ENCODE results near the gene SLC22A12. TPM values are rescaled to one million over a fixed set of nuclear protein-coding genes. Genes with fewer than 3 reads are reported as not detected.

Gene SLC22A12
- polyA plus RNA-seq, 1 donor from 2014 or later, result not detected

DNA sequence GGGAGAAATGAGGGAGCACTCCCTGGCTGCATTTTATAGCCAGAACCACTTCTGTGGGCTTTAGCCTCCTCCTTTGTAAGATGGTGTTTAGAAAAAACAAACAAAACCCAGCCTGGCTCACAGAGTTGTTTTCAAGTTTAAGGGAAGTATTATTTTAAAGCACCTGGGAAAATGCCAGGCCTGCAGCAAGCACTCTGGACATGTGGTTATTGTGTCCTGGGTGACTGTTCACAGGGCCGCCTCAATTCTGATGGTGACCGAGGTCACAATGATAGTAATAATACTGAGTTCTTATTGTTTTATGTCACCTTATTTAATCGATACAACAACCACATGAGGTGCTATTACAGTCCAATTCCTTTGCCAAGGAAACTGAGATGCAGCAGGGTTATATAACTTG lies 20.7 kb upstream of the SLC22A12 start:
- Histone ChIP-seq H3K9me3 (ENCODE audit: low read length) (no peaks in the 10 kb centered on the region), H2AFZ (ENCODE audit: low read depth, low read length) (no peak overlapping the region), H3K36me3 (ENCODE audit: insufficient read depth, low read length) (no peaks in the 10 kb centered on the region), H3K9ac (ENCODE audit: low read length) (no peak overlapping the region), H3K9me2 (ENCODE audit: insufficient read depth, low read length) (no peaks in the 10 kb centered on the region), H3K27ac (ENCODE audit: low read length) (no peak overlapping the region), H3K4me3 (ENCODE audit: low read length) (no peak overlapping the region), H3K79me2 (replicated peaks; ENCODE audit: insufficient read depth, low read length) (no peaks in the 10 kb centered on the region), H3F3A (ENCODE audit: insufficient read depth, low read length, poor library complexity, severe bottlenecking) (no peaks in the 10 kb centered on the region), H3K27me3 (ENCODE audit: insufficient read depth, low read depth, low read length) (no peaks in the 10 kb centered on the region), H3K4me2 (ENCODE audit: low read length) (no peak overlapping the region), H4K20me1 (ENCODE audit: insufficient read depth) (no peaks in the 10 kb centered on the region)
- TF ChIP-seq, protein P1, sequence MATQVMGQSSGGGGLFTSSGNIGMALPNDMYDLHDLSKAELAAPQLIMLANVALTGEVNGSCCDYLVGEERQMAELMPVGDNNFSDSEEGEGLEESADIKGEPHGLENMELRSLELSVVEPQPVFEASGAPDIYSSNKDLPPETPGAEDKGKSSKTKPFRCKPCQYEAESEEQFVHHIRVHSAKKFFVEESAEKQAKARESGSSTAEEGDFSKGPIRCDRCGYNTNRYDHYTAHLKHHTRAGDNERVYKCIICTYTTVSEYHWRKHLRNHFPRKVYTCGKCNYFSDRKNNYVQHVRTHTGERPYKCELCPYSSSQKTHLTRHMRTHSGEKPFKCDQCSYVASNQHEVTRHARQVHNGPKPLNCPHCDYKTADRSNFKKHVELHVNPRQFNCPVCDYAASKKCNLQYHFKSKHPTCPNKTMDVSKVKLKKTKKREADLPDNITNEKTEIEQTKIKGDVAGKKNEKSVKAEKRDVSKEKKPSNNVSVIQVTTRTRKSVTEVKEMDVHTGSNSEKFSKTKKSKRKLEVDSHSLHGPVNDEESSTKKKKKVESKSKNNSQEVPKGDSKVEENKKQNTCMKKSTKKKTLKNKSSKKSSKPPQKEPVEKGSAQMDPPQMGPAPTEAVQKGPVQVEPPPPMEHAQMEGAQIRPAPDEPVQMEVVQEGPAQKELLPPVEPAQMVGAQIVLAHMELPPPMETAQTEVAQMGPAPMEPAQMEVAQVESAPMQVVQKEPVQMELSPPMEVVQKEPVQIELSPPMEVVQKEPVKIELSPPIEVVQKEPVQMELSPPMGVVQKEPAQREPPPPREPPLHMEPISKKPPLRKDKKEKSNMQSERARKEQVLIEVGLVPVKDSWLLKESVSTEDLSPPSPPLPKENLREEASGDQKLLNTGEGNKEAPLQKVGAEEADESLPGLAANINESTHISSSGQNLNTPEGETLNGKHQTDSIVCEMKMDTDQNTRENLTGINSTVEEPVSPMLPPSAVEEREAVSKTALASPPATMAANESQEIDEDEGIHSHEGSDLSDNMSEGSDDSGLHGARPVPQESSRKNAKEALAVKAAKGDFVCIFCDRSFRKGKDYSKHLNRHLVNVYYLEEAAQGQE (IDR thresholded peaks at IDR 0.05; ENCODE audit: borderline replicate concordance), result no peak
- no peak for TF ChIP-seq RAD21 (conservative IDR thresholded peaks at IDR 0.05)
- no peak for TF ChIP-seq POLR2AphosphoS5 (IDR thresholded peaks at IDR 0.05)
- TF ChIP-seq CTCF (IDR thresholded peaks at IDR 0.05; ENCODE audit: poor library complexity, severe bottlenecking), result no peak
- no peak for TF ChIP-seq EP300 (conservative IDR thresholded peaks at IDR 0.05; ENCODE audit: poor library complexity, severe bottlenecking)
- TF ChIP-seq SMC3 (conservative IDR thresholded peaks at IDR 0.05; ENCODE audit: poor library complexity), result no peak
- no peak for TF ChIP-seq MXI1 (conservative IDR thresholded peaks at IDR 0.05; ENCODE audit: poor library complexity, severe bottlenecking)
- no peak for TF ChIP-seq EZH2 (IDR thresholded peaks at IDR 0.05; ENCODE audit: borderline replicate concordance, insufficient read depth, low read length, poor library complexity, severe bottlenecking)
- TF ChIP-seq TAF1 (IDR thresholded peaks at IDR 0.05; ENCODE audit: low read depth), result no peak

GRCh38 chr11:64571050-64571409 lies 20.0 kb upstream of the SLC22A12 start:
- H4K20me1 ChIP-seq (ENCODE audit: insufficient read depth), result no peaks in the 10 kb centered on the region
- no peak overlapping the region for H3K4me3 ChIP-seq (ENCODE audit: low read length)
- no peaks in the 10 kb centered on the region for H3K9me3 ChIP-seq (ENCODE audit: low read length)
- TF ChIP-seq TAF1 (IDR thresholded peaks at IDR 0.05; ENCODE audit: low read depth), result no peak
- no peak for TF ChIP-seq CTCF (IDR thresholded peaks at IDR 0.05; ENCODE audit: poor library complexity, severe bottlenecking)
- no peak for TF ChIP-seq SMC3 (conservative IDR thresholded peaks at IDR 0.05; ENCODE audit: poor library complexity)
- TF ChIP-seq EP300 (conservative IDR thresholded peaks at IDR 0.05; ENCODE audit: poor library complexity, severe bottlenecking), result no peak
- TF ChIP-seq, protein P1 (IDR thresholded peaks at IDR 0.05; ENCODE audit: borderline replicate concordance), result no peak
- no peak for TF ChIP-seq MXI1 (conservative IDR thresholded peaks at IDR 0.05; ENCODE audit: poor library complexity, severe bottlenecking)
- TF ChIP-seq EZH2 (IDR thresholded peaks at IDR 0.05; ENCODE audit: borderline replicate concordance, insufficient read depth, low read length, poor library complexity, severe bottlenecking), result no peak
- no peak for TF ChIP-seq RAD21 (conservative IDR thresholded peaks at IDR 0.05)
- no peak for TF ChIP-seq POLR2AphosphoS5 (IDR thresholded peaks at IDR 0.05)
- H3K4me2 ChIP-seq (ENCODE audit: low read length), result no peak overlapping the region
- no peak overlapping the region for H2AFZ ChIP-seq (ENCODE audit: low read depth, low read length)
- H3K27ac ChIP-seq (ENCODE audit: low read length), result no peak overlapping the region
- no peaks in the 10 kb centered on the region for H3F3A ChIP-seq (ENCODE audit: insufficient read depth, low read length, poor library complexity, severe bottlenecking)
- H3K36me3 ChIP-seq (ENCODE audit: insufficient read depth, low read length), result no peaks in the 10 kb centered on the region
- no peak overlapping the region for H3K9ac ChIP-seq (ENCODE audit: low read length)
- no peaks in the 10 kb centered on the region for H3K27me3 ChIP-seq (ENCODE audit: insufficient read depth, low read depth, low read length)
- no peaks in the 10 kb centered on the region for H3K9me2 ChIP-seq (ENCODE audit: insufficient read depth, low read length)
- no peaks in the 10 kb centered on the region for H3K79me2 ChIP-seq (replicated peaks; ENCODE audit: insufficient read depth, low read length)
